ENCODE results near the gene NRTN. TPM values are rescaled to one million over a fixed set of nuclear protein-coding genes. Genes with fewer than 3 reads are reported as not detected.
"Not testable (repeated sequence)": the region's sequence is repeated elsewhere in the genome, so short reads cannot be mapped to it uniquely, and the experiment has no call there.

Gene NRTN
- total and polyA plus RNA-seq, 3 experiments from 2014 or later = 0.26 TPM; not detected in 1

DNA sequence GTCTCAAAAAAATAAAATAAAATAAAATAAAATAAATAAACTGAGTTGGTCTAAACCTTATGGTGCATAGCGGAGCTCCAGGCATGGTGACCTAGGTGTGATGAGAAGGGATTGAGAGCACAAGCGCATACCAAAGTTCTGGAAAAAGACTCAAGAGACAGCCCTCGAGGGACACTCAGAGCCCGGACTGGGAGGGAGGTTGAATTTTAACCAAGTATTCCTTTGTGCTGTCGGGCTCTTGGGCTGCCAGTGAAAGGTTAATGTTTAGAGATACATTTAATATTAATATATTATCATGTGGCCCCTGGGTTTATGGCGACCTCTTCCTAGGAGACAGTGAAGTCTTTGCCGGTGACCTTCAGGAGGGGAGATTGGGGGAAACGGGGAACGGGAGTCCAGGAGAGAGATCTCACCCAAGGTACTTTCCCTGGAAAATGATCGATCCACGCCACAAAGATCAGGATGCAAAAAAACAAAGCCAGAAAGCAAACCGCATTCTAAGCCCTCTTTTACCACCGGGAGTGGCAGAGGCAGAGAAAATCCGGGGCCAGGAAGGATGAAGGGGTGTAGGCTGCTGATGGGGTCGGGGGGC is 33.0 kb downstream of the NRTN start:
- Mint-ChIP-seq H3K27me3 (peaks cover 6 to 22% of the 10 kb centered on the region in 2 donors), H3K9me3 (no peaks in the 10 kb centered on the region), H3K36me3 (no peaks in the 10 kb centered on the region), H3K4me3 (no peak overlapping the region), H3K4me1 (peaks cover 0 to 3% (median 0%) of the 10 kb centered on the region in 3 donors), H3K27ac (no peak overlapping the region)
- Histone ChIP-seq H3K36me3 (ENCODE audit: insufficient read depth, low read length) (no peaks in the 10 kb centered on the region), H3K9me3 (ENCODE audit: low read length) (no peaks in the 10 kb centered on the region), H3K4me3 (ENCODE audit: low read length) (no peak overlapping the region), H3K27ac (ENCODE audit: low read depth, low read length) (no peak overlapping the region), H3K27me3 (ENCODE audit: insufficient read depth, low read length, poor library complexity, severe bottlenecking) (no peaks in the 10 kb centered on the region), H3K4me1 (ENCODE audit: insufficient read depth, low read length) (no peaks in the 10 kb centered on the region)
- ChIA-PET CTCF (no interaction called here), POLR2A (no interaction called here)
- DNase-seq = no peak

GRCh38 chr19:5838353-5839064 is 33.6 kb downstream of the NRTN start:
- Histone ChIP-seq H3K27ac (ENCODE audit: low read depth, low read length) (no peak overlapping the region), H3K4me3 (ENCODE audit: low read length) (no peak overlapping the region), H3K4me1 (ENCODE audit: insufficient read depth, low read length) (no peaks in the 10 kb centered on the region), H3K27me3 (ENCODE audit: insufficient read depth, low read length, poor library complexity, severe bottlenecking) (no peaks in the 10 kb centered on the region), H3K9me3 (ENCODE audit: low read length) (no peaks in the 10 kb centered on the region), H3K36me3 (ENCODE audit: insufficient read depth, low read length) (no peaks in the 10 kb centered on the region)
- Mint-ChIP-seq H3K4me3 (no peak overlapping the region), H3K27me3 (peaks cover 9 to 25% of the 10 kb centered on the region in 2 donors), H3K9me3 (no peaks in the 10 kb centered on the region), H3K27ac (no peak overlapping the region), H3K36me3 (no peaks in the 10 kb centered on the region), H3K4me1 (peaks cover 0 to 3% (median 0%) of the 10 kb centered on the region in 3 donors)
- no peak for DNase-seq
- ChIA-PET CTCF (no interaction called here), POLR2A (no interaction called here)

- CTCF ChIA-PET = no interaction called here
- H3K4me1 Mint-ChIP-seq = peaks cover 0 to 3% (median 0%) of the 10 kb centered on the region in 3 donors
- H3K27me3 Mint-ChIP-seq = peaks cover 6 to 21% of the 10 kb centered on the region in 2 donors
- no peaks in the 10 kb centered on the region for H3K4me1 ChIP-seq (ENCODE audit: insufficient read depth, low read length)
- H3K4me3 ChIP-seq (ENCODE audit: low read length) = no peak within 1 kb of the TSS
- POLR2A ChIA-PET = no interaction called here
- no peaks in the 10 kb centered on the region for H3K36me3 ChIP-seq (ENCODE audit: insufficient read depth, low read length)
- no peak within 1 kb of the TSS for H3K4me3 Mint-ChIP-seq
- H3K27ac Mint-ChIP-seq = no peak within 1 kb of the TSS
- no peaks in the 10 kb centered on the region for H3K9me3 ChIP-seq (ENCODE audit: low read length)
- DNase-seq = no peak
- H3K36me3 Mint-ChIP-seq = no peaks in the 10 kb centered on the region
- no peaks in the 10 kb centered on the region for H3K9me3 Mint-ChIP-seq
- no peaks in the 10 kb centered on the region for H3K27me3 ChIP-seq (ENCODE audit: insufficient read depth, low read length, poor library complexity, severe bottlenecking)
- H3K27ac ChIP-seq (ENCODE audit: low read depth, low read length) = no peak within 1 kb of the TSS
Measured at GRCh38 chr19:5839065-5840017, 34.5 kb downstream of the NRTN start, which contains the start of gene FUT6. Gene FUT6 (minus strand): TSS chr19:5839702. CDS start chr19:5832567, 7,135 bp downstream.

DNA sequence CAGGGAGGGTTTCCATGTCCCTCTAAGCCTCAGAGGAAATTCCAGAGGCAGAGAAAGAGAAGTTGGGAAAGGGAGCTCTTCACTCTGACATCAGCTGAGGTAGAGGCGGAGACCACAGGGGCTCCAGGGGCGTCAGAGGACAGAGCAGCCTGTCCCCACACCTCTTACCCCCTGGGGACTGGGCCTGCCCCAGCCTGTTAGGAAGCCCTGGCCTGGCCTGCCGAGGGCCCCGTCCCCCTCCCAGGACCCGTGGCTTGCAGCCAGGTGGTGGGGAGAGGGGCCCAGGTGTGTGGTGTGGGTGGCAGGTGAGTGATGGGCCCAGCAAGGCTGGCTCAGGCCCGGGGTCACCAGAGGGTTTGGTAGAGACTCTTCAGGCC is 36.9 kb downstream of the NRTN start:
- DNase-seq; H3K9me3 Mint-ChIP-seq; H3K4me1 Mint-ChIP-seq; H3K36me3 ChIP-seq (ENCODE audit: insufficient read depth, low read length); H3K4me1 ChIP-seq (ENCODE audit: insufficient read depth, low read length); CTCF ChIA-PET; H3K27me3 ChIP-seq (ENCODE audit: insufficient read depth, low read length, poor library complexity, severe bottlenecking); H3K27ac Mint-ChIP-seq; POLR2A ChIA-PET; H3K27ac ChIP-seq (ENCODE audit: low read depth, low read length); H3K4me3 ChIP-seq (ENCODE audit: low read length); H3K4me3 Mint-ChIP-seq; H3K9me3 ChIP-seq (ENCODE audit: low read length); H3K36me3 Mint-ChIP-seq: not testable (repeated sequence)
- H3K27me3 Mint-ChIP-seq = peaks cover 6 to 15% of the 10 kb centered on the region in 2 donors

DNA sequence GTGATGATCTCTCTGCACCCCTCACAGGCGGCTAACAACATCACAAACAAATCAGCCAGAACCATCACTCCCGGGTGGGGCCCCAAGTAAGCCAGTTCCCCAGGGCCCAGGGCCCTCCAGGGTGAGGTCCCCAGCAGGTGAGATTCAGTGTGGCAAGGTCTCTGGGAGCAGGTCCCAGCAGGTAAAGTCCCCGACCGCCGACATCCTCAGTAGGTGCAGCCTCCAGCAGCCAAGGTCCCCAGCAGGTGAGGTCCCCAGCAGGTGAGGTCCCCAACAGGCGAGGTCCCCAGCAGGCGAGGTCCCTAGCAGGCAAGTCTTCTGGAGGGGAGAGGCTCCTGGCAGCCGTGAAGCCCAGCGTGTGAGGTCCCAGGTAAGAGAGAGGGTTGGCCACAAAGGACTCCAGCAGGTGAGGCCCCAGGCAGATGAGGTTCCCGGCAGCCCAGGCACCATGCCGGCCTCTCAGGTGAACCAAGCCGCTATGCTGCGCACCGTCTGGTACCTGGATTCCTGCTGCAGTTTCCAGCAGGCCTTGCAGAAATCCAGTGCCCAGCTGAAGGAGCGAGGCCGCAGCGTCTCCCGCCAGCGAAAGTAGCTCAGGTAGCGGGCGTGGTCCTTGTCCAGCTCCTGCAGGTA is 38.5 kb downstream of the NRTN start:
- CTCF ChIA-PET = no interaction called here
- Mint-ChIP-seq H3K4me1 (peaks cover 0 to 3% (median 0%) of the 10 kb centered on the region in 3 donors), H3K36me3 (no peaks in the 10 kb centered on the region), H3K27me3 (peaks cover 3 to 6% of the 10 kb centered on the region in 2 donors), H3K4me3 (no peak overlapping the region), H3K27ac (no peak overlapping the region), H3K9me3 (no peaks in the 10 kb centered on the region)
- no peaks in the 10 kb centered on the region for H3K9me3 ChIP-seq (ENCODE audit: low read length)
- no peak overlapping the region for H3K4me3 ChIP-seq (ENCODE audit: low read length)
- H3K27me3 ChIP-seq (ENCODE audit: insufficient read depth, low read length, poor library complexity, severe bottlenecking) = no peaks in the 10 kb centered on the region
- H3K4me1 ChIP-seq (ENCODE audit: insufficient read depth, low read length) = no peaks in the 10 kb centered on the region
- POLR2A ChIA-PET = no interaction called here
- DNase-seq = no peak
- no peaks in the 10 kb centered on the region for H3K36me3 ChIP-seq (ENCODE audit: insufficient read depth, low read length)
- no peak overlapping the region for H3K27ac ChIP-seq (ENCODE audit: low read depth, low read length)

- Mint-ChIP-seq H3K27me3 (peaks cover 3 to 6% of the 10 kb centered on the region in 2 donors), H3K9me3 (no peaks in the 10 kb centered on the region), H3K36me3 (no peaks in the 10 kb centered on the region), H3K27ac (no peak overlapping the region), H3K4me3 (no peak overlapping the region), H3K4me1 (no peaks in the 10 kb centered on the region)
- H3K4me1 ChIP-seq (ENCODE audit: insufficient read depth, low read length) = no peaks in the 10 kb centered on the region
- H3K4me3 ChIP-seq (ENCODE audit: low read length) = no peak overlapping the region
- no peak overlapping the region for H3K27ac ChIP-seq (ENCODE audit: low read depth, low read length)
- no peaks in the 10 kb centered on the region for H3K27me3 ChIP-seq (ENCODE audit: insufficient read depth, low read length, poor library complexity, severe bottlenecking)
- no peaks in the 10 kb centered on the region for H3K36me3 ChIP-seq (ENCODE audit: insufficient read depth, low read length)
- no peak for DNase-seq
- POLR2A ChIA-PET = no interaction called here
- CTCF ChIA-PET = no interaction called here
- H3K9me3 ChIP-seq (ENCODE audit: low read length) = no peaks in the 10 kb centered on the region
Measured at GRCh38 chr19:5844456-5845433, 39.9 kb downstream of the NRTN start.

DNA sequence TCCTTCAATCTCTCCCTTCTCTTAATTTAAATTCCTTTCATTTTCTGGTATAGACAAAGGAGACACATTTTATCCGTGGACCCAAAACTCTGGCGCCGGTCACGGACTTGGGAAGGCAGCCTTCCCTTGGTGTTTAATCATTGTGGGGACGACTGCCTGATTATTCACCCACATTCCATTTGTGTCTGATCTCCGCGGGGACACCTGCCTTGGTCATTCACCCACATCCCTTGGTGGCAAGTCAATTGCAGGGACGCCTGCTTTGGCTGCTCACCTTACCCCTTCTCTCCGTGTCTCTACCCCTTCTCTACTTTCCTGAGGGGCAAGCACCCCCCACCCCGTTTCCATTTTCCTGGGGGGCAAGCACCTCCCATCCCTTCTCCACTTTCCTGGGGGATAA is 43.0 kb downstream of the NRTN start:
- CTCF ChIA-PET; H3K9me3 Mint-ChIP-seq; H3K27ac ChIP-seq (ENCODE audit: low read depth, low read length); H3K27me3 Mint-ChIP-seq; DNase-seq; H3K27ac Mint-ChIP-seq; H3K4me3 Mint-ChIP-seq; H3K9me3 ChIP-seq (ENCODE audit: low read length); H3K36me3 Mint-ChIP-seq; H3K4me3 ChIP-seq (ENCODE audit: low read length); H3K27me3 ChIP-seq (ENCODE audit: insufficient read depth, low read length, poor library complexity, severe bottlenecking); H3K4me1 ChIP-seq (ENCODE audit: insufficient read depth, low read length); H3K36me3 ChIP-seq (ENCODE audit: insufficient read depth, low read length); H3K4me1 Mint-ChIP-seq; POLR2A ChIA-PET: not testable (repeated sequence)

Data from CD8-positive, alpha-beta memory T cell (primary cell).